ENCODE measurements around the gene SLC9A8.

Gene SLC9A8

GRCh38 chr20:49878977-49879376 is 66.3 kb downstream of the SLC9A8 start:
- no peak for DNase-seq (ENCODE audit: low spot score)

DNA sequence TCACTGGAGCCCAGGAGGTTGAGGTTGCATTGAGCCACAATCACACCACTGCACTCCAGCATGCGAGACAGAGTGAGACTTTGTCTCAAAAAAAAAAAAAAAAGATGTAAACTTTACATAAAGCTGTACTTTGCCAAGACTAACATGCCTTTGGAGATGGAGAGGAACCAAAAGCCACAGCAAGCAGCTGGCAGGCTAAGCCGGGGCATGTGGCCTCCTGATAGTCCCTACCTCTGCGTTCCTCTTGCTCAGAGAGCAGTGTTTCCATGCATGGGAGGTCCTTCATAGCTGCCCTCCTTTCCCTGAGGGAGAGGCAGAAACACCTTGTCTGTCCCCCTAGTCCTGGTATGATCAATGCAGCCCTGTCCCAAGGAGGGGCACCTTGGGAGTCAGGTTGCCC is 67.5 kb downstream of the SLC9A8 start:
- no peak for DNase-seq (ENCODE audit: low spot score)

DNA sequence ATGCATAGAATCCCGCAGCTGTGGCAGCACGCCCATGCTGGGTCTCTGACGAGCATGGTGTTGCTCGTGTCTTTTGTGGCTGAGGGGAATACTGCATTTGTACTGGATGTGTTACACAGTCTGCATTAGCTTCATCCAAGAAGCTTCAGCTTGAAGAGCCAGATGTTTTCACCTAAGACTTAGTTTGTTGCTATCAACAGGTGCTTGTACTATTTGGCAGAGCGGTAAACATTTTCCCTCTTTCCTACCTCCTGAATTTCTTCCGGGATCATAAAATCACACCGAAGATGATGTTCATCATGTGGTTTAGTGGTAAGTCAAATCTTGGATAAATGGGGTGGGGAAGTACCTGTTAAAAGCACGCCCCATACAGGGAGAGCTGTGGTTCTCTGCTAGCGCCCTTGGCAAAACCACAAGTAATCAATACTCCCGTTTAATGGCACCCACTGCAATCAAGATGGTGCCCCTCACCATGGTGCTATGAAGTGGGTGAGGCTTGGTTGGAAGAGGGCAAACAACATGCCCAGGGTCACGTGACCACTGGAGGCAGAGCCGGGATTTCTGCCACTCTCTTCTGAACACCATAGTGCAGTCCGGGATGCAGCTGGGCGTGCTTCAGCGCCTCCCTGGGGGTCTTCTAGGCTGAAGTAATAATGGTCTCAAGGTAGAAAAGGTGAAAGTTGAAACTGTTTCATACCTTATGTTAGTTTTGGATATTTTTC is 68.3 kb downstream of the SLC9A8 start:
- no peak for DNase-seq (ENCODE audit: low spot score)

DNA sequence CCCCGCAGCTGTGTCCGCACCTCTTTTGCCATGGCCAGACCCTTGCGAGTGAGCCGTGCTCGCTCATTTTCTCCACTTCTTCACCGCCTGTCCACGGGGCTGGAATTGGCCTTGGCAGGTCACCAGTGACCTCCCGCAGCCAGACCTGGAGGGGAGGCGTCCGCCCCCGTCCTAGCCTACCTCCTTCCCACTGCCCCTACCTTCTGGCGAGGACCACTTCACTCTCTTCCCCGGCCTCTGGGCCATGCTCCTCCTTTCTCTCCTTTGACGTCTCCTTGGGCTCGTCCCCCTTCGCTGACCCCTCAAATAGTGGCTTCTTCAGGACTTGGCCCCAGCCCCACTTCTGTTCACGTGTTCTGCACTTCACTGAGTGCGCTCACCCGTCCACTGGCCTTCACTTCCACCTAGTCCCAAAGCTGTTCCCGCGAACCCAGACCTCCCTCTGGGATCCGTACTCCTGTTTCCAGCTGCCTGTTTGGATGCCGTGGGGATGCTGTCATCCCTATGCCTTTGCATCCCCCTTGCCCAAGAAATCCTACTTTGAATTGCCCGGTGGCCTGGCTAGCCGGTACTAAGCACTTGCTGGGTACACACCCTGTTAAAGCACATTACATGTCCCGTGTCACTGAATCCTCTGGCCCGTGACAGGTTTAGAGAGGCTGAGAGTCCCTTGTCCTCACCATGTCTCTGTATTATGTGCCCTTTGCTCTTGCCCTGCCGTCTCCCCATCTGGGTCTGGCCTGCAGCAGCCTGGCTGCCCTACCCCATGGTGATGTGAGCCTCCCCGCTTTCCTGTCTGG is 69.7 kb downstream of the SLC9A8 start:
- DNase-seq (ENCODE audit: low spot score) = no peak

- no peak for DNase-seq (ENCODE audit: low spot score)
Measured at GRCh38 chr20:49883246-49883802, 70.7 kb downstream of the SLC9A8 start.

GRCh38 chr20:49885558-49886332 is 73.1 kb downstream of the SLC9A8 start:
- no peak for DNase-seq (ENCODE audit: low spot score)

- DNase-seq (ENCODE audit: low spot score) = no peak
Measured at GRCh38 chr20:49886571-49887213, 74.1 kb downstream of the SLC9A8 start.

DNA sequence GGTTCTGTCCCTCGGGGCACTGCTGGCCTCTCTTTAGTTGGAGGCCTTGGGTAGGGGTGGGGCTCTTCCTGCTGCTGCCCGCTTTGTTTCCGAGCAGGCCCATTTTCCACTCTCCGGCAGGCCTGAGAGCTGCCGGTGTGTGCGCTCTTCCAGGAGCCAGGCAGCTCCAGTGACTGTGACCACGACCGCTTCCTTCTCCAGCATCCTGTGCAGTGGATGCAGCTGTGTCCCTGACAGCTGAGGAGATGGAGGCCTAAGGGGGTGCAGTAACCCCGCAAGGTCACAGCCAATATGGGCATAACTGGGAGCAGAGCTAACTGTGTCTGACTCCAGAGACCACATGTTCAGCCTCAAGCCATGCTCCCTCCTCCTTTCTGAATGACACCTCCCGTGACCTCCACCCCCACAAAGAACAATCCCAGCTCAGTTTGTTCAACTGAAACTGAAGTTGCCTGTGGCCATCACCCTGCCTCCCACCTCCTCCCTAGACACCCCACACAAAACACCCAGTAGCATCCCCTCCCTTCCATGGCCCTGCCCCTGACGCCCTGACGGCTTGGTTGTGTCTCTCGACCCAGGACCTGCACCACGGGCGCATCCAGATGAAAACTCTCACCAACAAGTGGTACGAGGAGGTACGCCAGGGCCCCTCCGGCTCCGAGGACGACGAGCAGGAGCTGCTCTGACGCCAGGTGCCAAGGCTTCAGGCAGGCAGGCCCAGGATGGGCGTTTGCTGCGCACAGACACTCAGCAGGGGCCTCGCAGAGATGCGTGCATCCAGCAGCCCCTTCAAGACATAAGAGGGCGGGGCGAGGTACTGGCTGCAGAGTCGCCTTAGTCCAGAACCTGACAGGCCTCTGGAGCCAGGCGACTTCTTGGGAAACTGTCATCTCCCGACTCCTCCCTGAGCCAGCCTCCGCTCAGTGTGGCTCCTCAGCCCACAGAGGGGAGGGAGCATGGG is 74.9 kb downstream of the SLC9A8 start:
- no peak for DNase-seq (ENCODE audit: low spot score)

- peak; percentile 24 for DNase-seq (ENCODE audit: low spot score)
Measured at GRCh38 chr20:49888212-49889000, 75.8 kb downstream of the SLC9A8 start.

DNA sequence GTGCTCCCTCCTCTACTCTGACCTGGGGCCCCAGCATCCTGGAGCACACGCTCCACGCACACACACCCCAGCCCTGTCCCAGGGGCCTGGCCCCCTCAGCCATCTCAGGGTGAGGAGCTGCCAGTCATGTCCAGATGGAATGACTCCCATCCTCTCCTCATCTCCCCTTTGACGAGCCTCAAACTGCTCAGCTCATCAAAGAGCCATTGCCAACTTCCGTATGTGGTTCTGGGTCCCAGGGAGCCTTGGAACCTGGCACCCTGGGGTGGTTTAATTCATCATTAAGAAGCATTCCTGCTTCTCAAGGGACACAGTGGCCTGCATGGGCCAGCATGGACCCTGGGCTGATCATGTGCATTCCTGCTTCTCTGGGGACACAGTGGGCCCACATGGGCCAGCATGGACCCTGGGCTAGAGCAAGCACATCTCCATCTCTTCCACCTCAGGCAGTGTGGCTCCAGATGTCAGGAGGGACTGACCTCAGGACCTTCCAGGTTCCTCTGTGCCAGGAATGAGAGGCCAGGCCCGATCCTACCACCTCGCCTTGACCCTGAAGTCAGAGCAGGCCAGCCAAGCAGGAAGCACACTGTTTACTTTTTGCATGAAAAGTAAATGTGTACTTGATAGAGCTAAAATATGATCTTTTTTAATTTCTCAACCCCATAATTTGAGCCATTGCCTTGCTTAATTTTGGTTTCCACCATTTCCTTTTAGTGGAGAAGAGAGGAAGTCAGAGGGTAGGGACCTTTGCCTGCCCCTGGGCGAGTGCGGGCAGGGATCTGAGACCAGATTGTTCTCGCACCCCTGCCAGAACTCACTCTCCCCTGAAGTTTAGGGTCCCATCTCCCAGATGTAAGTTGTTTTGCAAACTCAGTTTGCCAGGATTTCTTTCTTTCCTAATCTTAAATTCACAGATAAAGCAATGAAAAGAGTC is 76.6 kb downstream of the SLC9A8 start:
- no peak for DNase-seq (ENCODE audit: low spot score)

DNA sequence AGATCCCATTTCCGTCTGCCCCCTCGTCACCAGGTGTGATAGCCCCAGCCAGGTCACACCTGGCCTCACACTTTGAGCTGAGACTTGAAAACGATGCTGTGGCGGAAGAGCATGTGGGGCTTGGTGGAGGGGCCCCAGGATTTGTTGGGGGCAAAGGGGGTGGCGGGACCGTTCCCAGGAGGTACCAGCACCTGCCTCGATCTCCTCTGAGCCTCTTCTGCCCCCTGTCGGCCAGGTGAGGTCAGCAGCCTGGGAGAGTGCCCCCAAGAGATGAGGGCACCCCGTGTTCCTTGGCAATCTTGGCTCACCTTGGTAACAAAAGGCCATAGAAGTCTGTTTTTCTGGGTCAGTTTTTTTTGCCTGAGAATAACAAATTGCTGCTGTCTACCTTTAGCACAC is 77.3 kb downstream of the SLC9A8 start:
- no peak for DNase-seq (ENCODE audit: low spot score)

DNA sequence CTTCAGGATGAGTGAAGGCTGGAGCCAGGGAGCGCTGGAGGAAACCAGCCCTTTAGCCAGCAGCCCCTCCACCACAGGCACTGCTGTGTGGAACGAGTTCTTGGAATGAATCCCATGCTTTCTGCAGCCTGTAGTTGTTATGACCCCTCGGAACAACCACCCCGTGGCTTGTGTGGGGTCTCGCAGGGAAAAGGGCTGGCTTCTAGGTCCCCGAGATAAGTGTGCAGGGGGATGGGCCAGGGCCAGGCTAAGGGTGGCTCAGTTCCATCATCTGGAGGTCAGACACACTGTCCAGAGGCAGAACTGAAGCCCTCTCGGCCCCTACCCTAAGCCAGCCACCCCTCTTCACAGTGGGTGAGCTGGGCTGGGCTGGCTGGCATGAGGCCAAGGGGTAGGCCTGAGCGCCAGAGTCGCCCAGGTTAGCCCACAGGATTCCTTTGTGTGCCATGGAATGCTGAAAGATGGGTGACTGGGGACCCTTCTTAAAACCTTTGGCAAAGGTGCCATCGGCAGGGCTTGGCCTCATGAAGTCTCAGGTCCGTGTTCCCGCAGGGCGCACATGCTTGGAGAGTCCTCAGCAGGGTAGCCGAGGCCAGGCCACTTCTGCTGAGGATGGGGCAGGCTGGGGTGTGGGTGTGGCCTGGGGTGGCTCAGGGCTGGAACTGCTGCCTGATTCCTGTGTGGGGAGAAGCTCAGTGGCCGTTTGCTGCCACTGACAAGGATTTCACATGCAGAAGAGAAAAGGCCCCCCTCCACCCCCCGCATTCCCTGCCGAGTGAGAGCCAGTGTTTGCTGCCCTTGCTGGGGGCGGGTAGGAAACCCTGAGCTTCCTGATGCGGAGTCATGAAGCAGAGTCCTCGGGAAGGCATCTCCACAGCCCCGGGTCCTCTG is 78.1 kb downstream of the SLC9A8 start:
- DNase-seq (ENCODE audit: low spot score) = no peak

GRCh38 chr20:49891476-49892110 is 79.0 kb downstream of the SLC9A8 start:
- no peak for DNase-seq (ENCODE audit: low spot score)

DNA sequence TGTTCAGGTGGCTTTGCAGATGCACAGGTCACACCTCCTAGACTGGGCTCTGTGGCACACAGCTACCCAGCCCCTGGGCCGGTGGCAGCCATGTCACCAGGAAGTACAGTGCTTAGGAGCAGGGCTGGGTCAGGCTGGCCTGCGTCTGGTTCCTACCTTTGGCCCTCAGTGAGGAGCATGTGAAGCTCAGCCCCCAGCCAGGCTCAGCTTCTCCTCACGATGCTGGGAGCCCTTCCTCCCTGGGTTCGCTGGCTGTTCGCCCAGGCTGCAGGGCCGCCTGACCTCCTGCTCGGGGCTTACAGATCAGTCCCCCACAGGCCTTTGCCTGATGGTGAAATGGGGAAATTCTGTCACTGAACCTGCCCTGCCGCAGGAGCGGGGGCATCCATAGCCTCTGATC is 79.6 kb downstream of the SLC9A8 start:
- no peak for DNase-seq (ENCODE audit: low spot score)

DNA sequence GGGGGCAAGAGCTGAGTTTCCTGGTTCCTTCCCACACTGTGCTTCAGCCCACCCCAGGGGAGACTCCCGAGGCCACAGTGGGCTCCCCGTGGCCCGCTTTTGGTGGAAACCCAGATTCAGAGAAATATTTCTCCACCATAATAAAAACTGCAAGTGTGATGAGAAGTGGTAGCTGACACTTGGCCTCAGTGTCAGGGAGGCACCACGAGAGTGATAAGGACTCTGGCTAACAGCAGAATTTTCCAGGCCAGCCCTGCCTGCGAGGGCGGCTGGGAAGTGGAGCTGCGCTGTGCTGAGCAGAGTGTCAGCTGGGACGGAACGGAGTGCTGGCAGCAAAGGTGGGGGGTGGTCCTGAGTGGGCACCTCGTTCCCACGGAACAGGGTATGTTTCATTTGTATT is 80.2 kb downstream of the SLC9A8 start:
- DNase-seq (ENCODE audit: low spot score) = no peak

DNA sequence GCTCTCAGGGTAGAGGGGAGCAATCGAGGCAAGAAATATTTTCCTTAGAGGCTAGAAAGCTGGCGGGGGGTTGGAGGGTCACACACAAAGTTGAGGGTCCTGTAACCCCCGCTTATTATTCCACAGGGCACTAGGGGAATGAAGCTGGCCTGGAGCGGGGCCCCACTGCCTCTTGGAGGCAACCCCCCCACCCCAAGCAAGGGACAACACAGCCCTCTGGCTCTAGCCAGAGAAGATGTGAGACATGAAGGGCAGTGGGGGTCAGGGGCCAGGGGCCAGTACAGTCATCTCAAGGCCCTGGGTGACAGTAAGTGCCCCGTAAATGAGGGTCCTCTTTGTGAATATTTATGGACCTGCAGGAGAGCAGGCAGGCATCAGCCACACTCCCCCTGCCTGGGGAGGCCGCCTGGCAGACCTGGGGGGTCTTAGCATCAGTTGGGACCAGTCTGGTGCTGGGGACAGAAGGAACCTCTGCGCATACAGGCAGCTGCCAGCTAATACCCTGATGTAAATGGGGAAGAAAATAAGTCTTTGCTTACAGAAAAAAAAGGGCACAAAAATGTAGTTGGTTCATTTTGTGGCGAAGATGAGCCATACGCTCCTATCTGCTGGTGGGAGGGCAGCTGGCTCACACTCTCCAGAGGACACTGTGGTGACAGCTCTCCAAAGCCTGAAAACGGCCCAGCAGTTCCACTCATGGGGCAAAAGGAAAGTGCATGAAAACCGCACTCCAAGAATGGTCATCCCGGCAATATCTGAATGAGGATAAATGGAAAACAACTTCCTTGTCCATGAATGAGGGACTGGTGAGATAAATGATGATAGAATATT is 80.8 kb downstream of the SLC9A8 start:
- no peak for DNase-seq (ENCODE audit: low spot score)

All from CD4-positive, alpha-beta T cell treated with Interleukin-6 at 100 ng/mL for 8 hours (primary cell).